Hepatocyte (in vitro differentiated cells): ENCODE measurements around the gene TRPM3. TPM values are rescaled to one million over a fixed set of nuclear protein-coding genes. Genes with fewer than 3 reads are reported as not detected.

Experiments
- DNase-seq: peaks from one replicate; pipeline ENCODE4 v3.0.0-alpha.2; 2016; ENCODE audit warnings: low spot score
- H2AFZ ChIP-seq: fragments of 200-600 bp; sonication (generic); 2 replicates; pipeline ENCODE4 v1.6.0; 2016; ENCODE audit warnings: antibody characterized with exemption, mild to moderate bottlenecking
- H3K27ac ChIP-seq: fragments of 200-600 bp; sonication (generic); 2 replicates; pipeline ENCODE4 v1.5.1; 2016; ENCODE audit warnings: mild to moderate bottlenecking
- H3K27me3 ChIP-seq: fragments of 200-600 bp; sonication (generic); 2 replicates; pipeline ENCODE4 v1.6.1; 2016
- H3K36me3 ChIP-seq: fragments of 200-600 bp; sonication (generic); replicated peaks from 2 replicates; pipeline ENCODE4 v1.5.1; 2016; ENCODE audit warnings: low read depth; ENCODE audit not compliant: insufficient read depth
- H3K4me1 ChIP-seq: fragments of 200-600 bp; sonication (generic); 2 replicates; pipeline ENCODE4 v1.5.1; 2016; ENCODE audit warnings: mild to moderate bottlenecking, moderate library complexity; ENCODE audit not compliant: insufficient read depth
- H3K4me2 ChIP-seq: fragments of 200-600 bp; sonication (generic); 2 replicates; pipeline ENCODE4 v1.6.0; 2016
- H3K4me3 ChIP-seq: fragments of 200-600 bp; sonication (generic); 2 replicates; pipeline ENCODE4 v1.5.1; 2016; ENCODE audit warnings: mild to moderate bottlenecking
- H3K79me2 ChIP-seq: fragments of 200-600 bp; sonication (generic); 2 replicates; pipeline ENCODE4 v1.6.0; 2017; ENCODE audit warnings: mild to moderate bottlenecking
- H3K9me2 ChIP-seq: fragments of 200-600 bp; sonication (generic); replicated peaks from 2 replicates; pipeline ENCODE4 v1.6.0; 2017; ENCODE audit warnings: mild to moderate bottlenecking; ENCODE audit not compliant: insufficient read depth
- H3K9me3 ChIP-seq: fragments of 200-600 bp; sonication (generic); 2 replicates; pipeline ENCODE4 v1.5.1; 2016; ENCODE audit warnings: low read depth, mild to moderate bottlenecking
- H4K20me1 ChIP-seq: fragments of 200-600 bp; sonication (generic); 2 replicates; pipeline ENCODE4 v1.6.0; 2016; ENCODE audit warnings: mild to moderate bottlenecking; ENCODE audit not compliant: insufficient read depth, poor library complexity, severe bottlenecking
- EZH2 ChIP-seq: fragments of 200-600 bp; sonication (generic); IDR thresholded peaks from 2 replicates; pipeline ENCODE4 v1.6.1; 2016; ENCODE audit warnings: antibody characterized with exemption, mild to moderate bottlenecking, borderline replicate concordance
- EZH2phosphoT487 ChIP-seq: fragments of 200-600 bp; sonication (generic); IDR thresholded peaks from one replicate; pipeline ENCODE4 v1.6.1; 2018; ENCODE audit warnings: antibody characterized with exemption, mild to moderate bottlenecking, low read depth, moderate library complexity; ENCODE audit not compliant: unreplicated experiment, severe bottlenecking
- WGBS: methylation state at CpG from one replicate; pipeline ENCODE4 v1.1.6; 2016; ENCODE audit warnings: low lambda C conversion rate; ENCODE audit errors: missing lambda C conversion rate; 5-methylcytosine and 5-hydroxymethylcytosine counted together
- polyA plus RNA-seq: library from polyadenylated mRNA; unstranded; fragments of >200 nt; fragmentation: Nextera tagmentation; extraction: Ambion mirVana; gene quantifications from 2 replicates; pipeline ENCODE4 v1.2.1, GENCODE V29; 2016
- total RNA-seq: library from RNA; depleted of rRNA; stranded (reverse); fragments of >200 nt; gene quantifications from 2 replicates; pipeline ENCODE4 v1.2.3, GENCODE V29; 2014
- TF ChIP-seq, protein P1 (sequence below): fragments of 200-600 bp; sonication (generic); IDR thresholded peaks from 2 replicates; pipeline ENCODE4 v1.5.1; 2016; ENCODE audit warnings: antibody characterized with exemption, mild to moderate bottlenecking; ENCODE audit not compliant: poor library complexity

Gene TRPM3
- total and polyA plus RNA-seq, 2 experiments from 2014 or later = 0.60 to 0.68 TPM

DNA sequence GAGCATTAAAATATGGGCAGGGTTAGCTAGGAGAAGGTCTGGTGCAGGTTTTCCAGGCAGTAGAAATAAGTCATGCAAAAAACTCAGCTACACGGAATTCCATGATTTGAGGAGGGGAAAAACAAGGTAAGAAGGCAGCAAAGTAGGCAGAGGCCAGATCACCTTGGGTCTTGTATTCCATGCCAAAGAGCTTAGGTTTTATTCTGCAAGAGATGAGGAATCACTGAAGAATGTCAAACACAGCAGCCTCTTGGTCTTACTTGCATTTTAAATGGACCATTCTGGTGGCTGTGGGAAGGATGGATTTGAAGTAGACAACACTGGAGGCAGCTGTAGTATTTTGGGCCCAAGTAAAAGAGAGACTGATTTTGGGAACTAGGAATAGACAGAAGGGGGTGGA is 8.6 kb downstream of the TRPM3 start:
- Histone ChIP-seq H3K4me2 (no peak overlapping the region), H2AFZ (no peak overlapping the region), H3K4me1 (no peaks in the 10 kb centered on the region), H3K79me2 (no peaks in the 10 kb centered on the region), H3K9me3 (no peaks in the 10 kb centered on the region), H3K4me3 (no peak overlapping the region), H3K27me3 (no peaks in the 10 kb centered on the region), H3K36me3 (no peaks in the 10 kb centered on the region), H3K27ac (no peak overlapping the region), H4K20me1 (no peaks in the 10 kb centered on the region), H3K9me2 (no peaks in the 10 kb centered on the region)
- 85% methylated on average over 1 of the region's 1 CpG for WGBS
- TF ChIP-seq EZH2 (no peak), EZH2phosphoT487 (no peak)
- TF ChIP-seq, protein P1, sequence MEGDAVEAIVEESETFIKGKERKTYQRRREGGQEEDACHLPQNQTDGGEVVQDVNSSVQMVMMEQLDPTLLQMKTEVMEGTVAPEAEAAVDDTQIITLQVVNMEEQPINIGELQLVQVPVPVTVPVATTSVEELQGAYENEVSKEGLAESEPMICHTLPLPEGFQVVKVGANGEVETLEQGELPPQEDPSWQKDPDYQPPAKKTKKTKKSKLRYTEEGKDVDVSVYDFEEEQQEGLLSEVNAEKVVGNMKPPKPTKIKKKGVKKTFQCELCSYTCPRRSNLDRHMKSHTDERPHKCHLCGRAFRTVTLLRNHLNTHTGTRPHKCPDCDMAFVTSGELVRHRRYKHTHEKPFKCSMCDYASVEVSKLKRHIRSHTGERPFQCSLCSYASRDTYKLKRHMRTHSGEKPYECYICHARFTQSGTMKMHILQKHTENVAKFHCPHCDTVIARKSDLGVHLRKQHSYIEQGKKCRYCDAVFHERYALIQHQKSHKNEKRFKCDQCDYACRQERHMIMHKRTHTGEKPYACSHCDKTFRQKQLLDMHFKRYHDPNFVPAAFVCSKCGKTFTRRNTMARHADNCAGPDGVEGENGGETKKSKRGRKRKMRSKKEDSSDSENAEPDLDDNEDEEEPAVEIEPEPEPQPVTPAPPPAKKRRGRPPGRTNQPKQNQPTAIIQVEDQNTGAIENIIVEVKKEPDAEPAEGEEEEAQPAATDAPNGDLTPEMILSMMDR = no peak
- no peak for DNase-seq

DNA sequence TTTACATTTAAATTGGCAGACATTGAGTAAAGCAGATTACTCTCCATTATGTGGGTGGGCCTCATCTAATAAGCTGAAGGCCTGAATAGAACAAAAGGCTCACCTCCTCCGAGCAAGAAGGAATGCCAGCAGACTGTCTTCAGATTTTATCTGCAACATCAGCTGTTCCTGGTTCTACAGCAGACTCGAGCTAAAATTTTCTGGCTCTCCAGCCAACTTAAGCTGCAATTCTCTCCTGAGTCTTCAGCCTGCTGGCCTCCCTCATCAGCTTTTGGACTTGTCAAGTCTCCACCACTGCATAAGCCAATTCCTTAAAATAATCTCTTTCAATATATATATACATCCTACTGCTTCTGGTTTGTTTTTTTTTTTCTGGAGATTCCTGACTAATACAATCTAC is 12.5 kb downstream of the TRPM3 start:
- H3K9me3 ChIP-seq = no peaks in the 10 kb centered on the region
- no peaks in the 10 kb centered on the region for H3K36me3 ChIP-seq
- no peak for DNase-seq
- no peak overlapping the region for H3K4me2 ChIP-seq
- 45% methylated on average over 2 of the region's 2 CpGs for WGBS
- no peak overlapping the region for H3K4me3 ChIP-seq
- no peak overlapping the region for H3K27ac ChIP-seq
- no peaks in the 10 kb centered on the region for H3K9me2 ChIP-seq
- H3K27me3 ChIP-seq = no peaks in the 10 kb centered on the region
- TF ChIP-seq EZH2phosphoT487 (no peak), EZH2 (no peak)
- TF ChIP-seq, protein P1 = no peak
- no peaks in the 10 kb centered on the region for H3K4me1 ChIP-seq
- H3K79me2 ChIP-seq = no peaks in the 10 kb centered on the region
- H2AFZ ChIP-seq = no peak overlapping the region
- H4K20me1 ChIP-seq = no peaks in the 10 kb centered on the region

DNA sequence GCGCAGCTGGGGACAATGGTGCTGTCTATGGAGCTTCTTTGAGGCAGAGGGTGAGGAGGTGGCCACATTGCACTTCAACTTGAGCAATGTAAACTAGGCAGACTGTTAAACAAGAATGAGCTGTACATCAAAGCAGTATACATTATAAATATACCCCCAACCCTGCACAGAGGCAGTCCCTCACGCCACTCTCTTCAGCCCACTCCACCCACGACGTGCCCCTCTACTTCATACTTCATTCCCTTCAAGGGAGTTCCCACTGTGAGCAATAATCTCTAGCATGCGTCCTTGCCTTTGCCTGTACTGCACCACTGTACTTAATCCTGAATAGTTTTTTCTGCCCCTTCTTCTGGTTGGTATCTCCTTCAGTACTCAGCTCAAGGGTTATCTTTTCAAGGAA is 14.4 kb downstream of the TRPM3 start:
- H3K9me2 ChIP-seq = no peaks in the 10 kb centered on the region
- no peak overlapping the region for H3K4me3 ChIP-seq
- no peaks in the 10 kb centered on the region for H3K79me2 ChIP-seq
- H4K20me1 ChIP-seq = no peaks in the 10 kb centered on the region
- TF ChIP-seq, protein P1 = no peak
- TF ChIP-seq EZH2phosphoT487 (no peak), EZH2 (no peak)
- H3K27me3 ChIP-seq = no peaks in the 10 kb centered on the region
- no peaks in the 10 kb centered on the region for H3K9me3 ChIP-seq
- no peak overlapping the region for H3K4me2 ChIP-seq
- no peaks in the 10 kb centered on the region for H3K36me3 ChIP-seq
- H3K27ac ChIP-seq = no peak overlapping the region
- no peaks in the 10 kb centered on the region for H3K4me1 ChIP-seq
- H2AFZ ChIP-seq = no peak overlapping the region
- DNase-seq = no peak
- WGBS = 96% methylated on average over 5 of the region's 5 CpGs

DNA sequence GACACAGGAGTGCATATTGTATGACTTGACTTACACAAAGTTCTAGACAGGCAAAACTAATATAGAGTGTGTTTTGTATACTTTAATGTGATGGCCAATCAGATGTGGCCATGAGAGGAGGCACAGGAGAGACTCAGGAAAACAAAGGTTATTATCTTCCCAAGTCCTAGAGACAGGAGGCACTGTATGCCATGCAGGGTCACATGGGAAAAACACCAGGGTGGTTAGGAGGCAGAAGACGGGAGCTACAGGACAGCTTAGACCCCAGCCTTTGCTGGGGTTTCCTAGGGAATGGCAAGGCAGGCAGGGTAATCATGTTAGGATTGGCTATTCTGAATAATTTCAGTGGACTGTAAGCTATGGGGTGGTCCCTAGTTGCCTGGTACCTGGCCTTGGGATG is 16.2 kb downstream of the TRPM3 start:
- H2AFZ ChIP-seq = no peak overlapping the region
- H3K27ac ChIP-seq = no peak overlapping the region
- H3K9me3 ChIP-seq = no peaks in the 10 kb centered on the region
- H3K4me3 ChIP-seq = no peak overlapping the region
- no peak for DNase-seq
- no peaks in the 10 kb centered on the region for H3K36me3 ChIP-seq
- H3K27me3 ChIP-seq = no peaks in the 10 kb centered on the region
- 88% methylated on average over 1 of the region's 1 CpG for WGBS
- no peaks in the 10 kb centered on the region for H3K9me2 ChIP-seq
- TF ChIP-seq, protein P1 = no peak
- TF ChIP-seq EZH2 (no peak), EZH2phosphoT487 (no peak)
- H3K4me2 ChIP-seq = no peak overlapping the region
- no peaks in the 10 kb centered on the region for H4K20me1 ChIP-seq
- H3K4me1 ChIP-seq = no peaks in the 10 kb centered on the region
- no peaks in the 10 kb centered on the region for H3K79me2 ChIP-seq
